ENCODE data around the gene UCN2.

- TF ChIP-seq CTCF (conservative IDR thresholded peaks at IDR 0.05; ENCODE audit: low read length) (no peak), EZH2phosphoT487 (IDR thresholded peaks at IDR 0.05; ENCODE audit: borderline replicate concordance) (no peak)
Observed at GRCh38 chr3:48536785-48537184, 26.8 kb downstream of the UCN2 start.
